Measurements from ENCODE around the gene ERCC2.

DNA sequence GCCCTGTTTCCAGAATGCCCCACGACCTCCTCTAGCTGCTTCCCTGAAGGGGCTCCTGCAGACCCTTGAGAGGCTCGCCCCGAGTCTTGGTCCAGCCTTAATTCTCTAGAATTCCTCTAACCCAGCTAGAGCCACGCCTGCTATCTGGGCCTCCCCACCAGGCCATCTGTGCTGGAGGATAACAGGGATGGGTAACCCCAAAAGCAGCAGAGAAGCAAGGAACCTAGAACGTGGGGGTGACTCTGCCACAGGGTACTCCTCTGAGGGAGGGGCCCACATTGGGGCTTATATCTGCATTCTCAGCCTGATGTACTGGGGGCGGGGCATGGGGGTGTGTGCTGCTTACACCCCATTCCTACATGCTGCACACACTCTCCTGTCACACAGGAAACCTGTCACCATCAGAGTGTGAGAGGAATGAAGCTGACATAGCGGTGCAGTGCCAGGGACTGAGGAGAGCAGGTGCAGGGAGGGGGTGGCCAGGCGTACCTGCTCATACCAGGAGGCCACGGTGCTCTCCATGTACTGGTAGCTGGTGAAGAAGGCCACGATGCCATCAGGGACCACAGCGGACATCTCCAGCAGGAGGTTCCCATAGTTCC is 16.0 kb downstream of the ERCC2 start:
- TF ChIP-seq, protein P1, sequence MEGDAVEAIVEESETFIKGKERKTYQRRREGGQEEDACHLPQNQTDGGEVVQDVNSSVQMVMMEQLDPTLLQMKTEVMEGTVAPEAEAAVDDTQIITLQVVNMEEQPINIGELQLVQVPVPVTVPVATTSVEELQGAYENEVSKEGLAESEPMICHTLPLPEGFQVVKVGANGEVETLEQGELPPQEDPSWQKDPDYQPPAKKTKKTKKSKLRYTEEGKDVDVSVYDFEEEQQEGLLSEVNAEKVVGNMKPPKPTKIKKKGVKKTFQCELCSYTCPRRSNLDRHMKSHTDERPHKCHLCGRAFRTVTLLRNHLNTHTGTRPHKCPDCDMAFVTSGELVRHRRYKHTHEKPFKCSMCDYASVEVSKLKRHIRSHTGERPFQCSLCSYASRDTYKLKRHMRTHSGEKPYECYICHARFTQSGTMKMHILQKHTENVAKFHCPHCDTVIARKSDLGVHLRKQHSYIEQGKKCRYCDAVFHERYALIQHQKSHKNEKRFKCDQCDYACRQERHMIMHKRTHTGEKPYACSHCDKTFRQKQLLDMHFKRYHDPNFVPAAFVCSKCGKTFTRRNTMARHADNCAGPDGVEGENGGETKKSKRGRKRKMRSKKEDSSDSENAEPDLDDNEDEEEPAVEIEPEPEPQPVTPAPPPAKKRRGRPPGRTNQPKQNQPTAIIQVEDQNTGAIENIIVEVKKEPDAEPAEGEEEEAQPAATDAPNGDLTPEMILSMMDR (IDR thresholded peaks at IDR 0.05): no peak
- TF ChIP-seq POLR2A (IDR thresholded peaks at IDR 0.05): no peak
- no peak for TF ChIP-seq POLR2AphosphoS5 (IDR thresholded peaks at IDR 0.05)
